NB4 (cell line): Measurements from ENCODE around the gene NQO1.
"Not testable (repeated sequence)": the region's sequence is repeated elsewhere in the genome, so short reads cannot be mapped to it uniquely, and the experiment has no call there.

Experiments used
- DNase-seq: peaks from one replicate; pipeline ENCODE4 v3.0.0; 2010; ENCODE audit warnings: low read depth
- H3K4me3 ChIP-seq: one replicate; pipeline ENCODE4 v1.5.1; 2011; ENCODE audit warnings: mild to moderate bottlenecking, low read depth, low read length, moderate library complexity
- CTCF ChIP-seq: IDR thresholded peaks from one replicate; pipeline ENCODE4 v1.5.1; 2012; ENCODE audit warnings: low read depth, low read length
- MAX ChIP-seq: IDR thresholded peaks from 2 replicates; pipeline ENCODE4 v1.6.1; 2011; ENCODE audit warnings: low read depth, low read length
- MYC ChIP-seq: IDR thresholded peaks from 2 replicates; pipeline ENCODE4 v1.6.1; 2011; ENCODE audit warnings: low read depth, low read length
- POLR2A ChIP-seq: IDR thresholded peaks from 2 replicates; pipeline ENCODE4 v1.6.1; 2011; ENCODE audit warnings: mild to moderate bottlenecking; ENCODE audit not compliant: insufficient read length; ENCODE audit errors: extremely low read depth

Gene NQO1

DNA sequence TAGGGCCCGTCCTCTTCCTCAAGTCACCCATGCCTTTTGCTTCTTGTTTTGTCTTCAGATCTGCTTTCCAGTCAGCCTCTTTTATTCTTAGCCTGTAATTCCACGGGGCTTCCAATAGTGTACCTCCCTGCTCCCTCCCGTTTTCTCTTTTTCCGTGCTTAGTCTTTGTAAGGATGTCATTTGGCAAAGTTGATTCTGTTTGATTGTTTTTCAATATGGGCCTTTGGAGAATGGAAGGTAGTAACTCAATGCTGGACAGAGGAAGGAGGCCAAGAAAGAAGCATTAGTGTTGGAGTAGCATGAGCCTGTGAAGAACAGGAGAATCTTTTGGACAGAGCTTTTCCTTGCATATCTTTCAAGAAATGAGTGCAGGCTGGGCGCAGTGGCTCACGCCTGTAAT, 42.3 kb upstream of the NQO1 start:
- H3K4me3 ChIP-seq = no peak overlapping the region
- no peak for DNase-seq
- TF ChIP-seq POLR2A = no peak
- no peak for TF ChIP-seq CTCF
- TF ChIP-seq MAX = no peak
- TF ChIP-seq MYC = no peak

- DNase-seq = no peak
- TF ChIP-seq CTCF = no peak
- no peak for TF ChIP-seq MYC
- TF ChIP-seq MAX = no peak
- no peak for TF ChIP-seq POLR2A
- no peak overlapping the region for H3K4me3 ChIP-seq
Observed at GRCh38 chr16:69767459-69768229, 41.3 kb upstream of the NQO1 start.

DNA sequence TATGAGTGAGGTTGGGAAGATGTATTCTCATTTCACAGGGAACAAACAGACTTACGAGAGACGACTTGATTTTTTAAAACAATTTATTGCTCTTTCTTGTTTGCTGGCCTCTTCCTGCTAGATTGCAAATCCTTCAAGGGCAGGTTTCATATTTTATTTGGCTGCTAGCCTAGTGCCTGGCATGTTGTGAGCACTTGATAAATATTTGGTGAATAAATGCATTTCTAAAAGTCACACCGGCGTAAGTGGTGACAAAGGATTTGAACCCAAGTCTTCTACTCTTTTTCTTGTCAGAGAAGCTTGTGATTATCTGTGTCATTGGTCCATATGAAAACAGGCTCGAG, 37.2 kb upstream of the NQO1 start:
- H3K4me3 ChIP-seq = peak overlapping the region; percentile 98
- TF ChIP-seq CTCF (no peak), MAX (no peak), MYC (no peak), POLR2A (no peak)
- DNase-seq = no peak

- DNase-seq = peak; percentile 63
Observed at GRCh38 chr16:69762814-69763598, 36.6 kb upstream of the NQO1 start.

DNA sequence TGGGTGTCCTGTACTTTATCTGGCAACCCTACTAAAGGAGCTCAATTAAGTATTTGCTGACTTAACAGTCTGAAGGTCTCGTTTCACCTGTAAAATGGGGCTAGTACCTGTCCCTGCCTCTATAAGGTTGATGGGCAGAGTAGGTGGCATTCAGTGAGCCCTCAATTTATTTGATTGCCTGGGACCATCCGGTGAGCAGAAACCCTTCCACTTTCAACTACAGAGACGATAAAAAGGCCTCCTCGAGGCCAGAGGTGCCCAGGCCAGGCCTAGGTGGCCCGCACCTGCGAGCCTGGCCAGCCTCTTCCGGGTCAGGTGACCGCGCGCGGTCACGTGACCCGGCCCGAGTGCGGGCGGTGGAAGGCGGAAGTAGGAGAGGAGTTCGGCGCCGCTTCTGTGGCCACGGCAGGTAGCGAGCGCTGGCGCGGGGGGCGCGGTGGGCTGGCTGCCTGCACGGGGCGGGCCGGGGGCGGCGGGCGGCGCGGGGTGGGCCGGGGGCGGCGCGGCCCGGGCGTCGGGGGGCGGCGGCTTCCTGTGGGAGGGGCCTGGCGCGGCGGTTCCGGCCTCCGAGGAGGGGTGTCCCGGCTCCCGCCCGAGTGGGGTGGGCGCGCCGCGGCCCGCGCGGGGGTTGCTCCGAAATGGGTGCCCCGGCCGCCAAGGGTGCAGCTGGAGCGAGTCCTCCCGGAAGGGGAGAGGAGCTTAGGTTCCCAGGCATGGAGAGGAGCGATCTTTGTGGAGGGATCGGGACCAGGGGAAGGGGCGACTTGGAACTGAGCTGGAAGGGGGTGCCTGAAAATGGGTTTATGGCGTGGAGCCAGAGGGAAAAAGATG, 35.8 kb upstream of the NQO1 start, which contains the start of gene WWP2:
TSS of gene WWP2 (plus strand) at position 350 of the 831 bp plus-strand sequence. CDS start 24,679 bp downstream, outside the sequence.
- peak; percentile 84 for TF ChIP-seq MAX
- TF ChIP-seq MYC = peak; percentile 79
- TF ChIP-seq POLR2A = peak; percentile 84
- no peak for TF ChIP-seq CTCF
- peak within 1 kb of the TSS; percentile 98 for H3K4me3 ChIP-seq
- peak; percentile 90 for DNase-seq

More at GRCh38 chr16:69762814-69763598, 36.6 kb upstream of the NQO1 start:
- H3K4me3 ChIP-seq = peak overlapping the region; percentile 98
- TF ChIP-seq MAX = peak; percentile 2; the same call in 1 of the 2 replicates
- no peak for TF ChIP-seq POLR2A

DNA sequence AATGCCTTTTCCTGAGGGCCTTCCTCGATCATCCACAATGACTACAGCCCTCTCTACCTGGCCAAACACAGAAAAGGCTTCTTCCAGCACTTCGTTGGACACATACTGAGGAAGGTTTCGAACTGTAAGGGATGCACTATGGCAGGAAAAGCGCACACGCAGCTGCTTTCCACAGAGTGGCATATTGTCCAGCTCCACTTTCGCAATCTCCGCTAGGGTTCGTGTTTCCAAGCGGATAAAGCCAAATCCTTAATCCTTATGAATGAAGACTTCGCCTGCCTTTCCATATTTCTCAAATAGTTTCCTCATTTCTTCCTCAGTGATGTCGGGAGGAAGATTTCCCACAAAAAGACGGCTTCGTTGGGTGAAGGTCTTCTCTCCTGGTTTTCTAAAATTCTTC, 31.0 kb upstream of the NQO1 start:
- not testable (repeated sequence) for H3K4me3 ChIP-seq, DNase-seq
